Urinary bladder (tissue), 4 donors: Measurements from ENCODE around the gene FGFR2. TPM values are rescaled to one million over a fixed set of nuclear protein-coding genes. Genes with fewer than 3 reads are reported as not detected.

ENCODE experiments used
- DNase-seq: peaks from one replicate; pipeline ENCODE4 v3.0.0-alpha.2; 2015; ENCODE audit errors: extremely low spot score
- H3K27ac ChIP-seq: one replicate; pipeline ENCODE4 v1.5.1; 2013; ENCODE audit warnings: low read depth, mild to moderate bottlenecking, moderate library complexity
- H3K36me3 ChIP-seq: one replicate; pipeline ENCODE4 v1.6.1; 2013; ENCODE audit warnings: mild to moderate bottlenecking, moderate library complexity; ENCODE audit not compliant: insufficient read depth
- H3K4me1 ChIP-seq: one replicate; pipeline ENCODE4 v1.6.1; 2013; ENCODE audit warnings: mild to moderate bottlenecking, moderate library complexity; ENCODE audit not compliant: insufficient read depth
- H3K4me3 ChIP-seq: one replicate; pipeline ENCODE4 v1.5.1; 2013; ENCODE audit warnings: low read depth, low read length
- WGBS: extraction: QIAGEN DNeasy Blood & Tissue Kit; methylation state at CpG from one replicate; pipeline ENCODE4 v1.1.7; 2013; 5-methylcytosine and 5-hydroxymethylcytosine counted together
- polyA plus RNA-seq: library from polyadenylated mRNA; stranded (reverse); fragments of 200-250 nt; gene quantifications from one replicate; pipeline ENCODE4 v1.2.3, GENCODE V29; 2013
- total RNA-seq: library from RNA; depleted of rRNA; stranded (reverse); fragments of >200 nt; gene quantifications from one replicate; pipeline ENCODE4 v1.2.3, GENCODE V29; 2014
- donor health status: healthy with polysubstance abuse.
- donor health status: healthy.

Gene FGFR2
- total and polyA plus RNA-seq, 2 donors: 28.8 to 61.9 TPM

GRCh38 chr10:121590772-121591171 is 7.5 kb downstream of the FGFR2 start:
- H3K4me3 ChIP-seq: no peak overlapping the region
- no peaks in the 10 kb centered on the region for H3K36me3 ChIP-seq
- H3K27ac ChIP-seq: no peak overlapping the region
- no peak for DNase-seq
- WGBS: 90% methylated on average over 9 of the region's 9 CpGs
- no peaks in the 10 kb centered on the region for H3K4me1 ChIP-seq

- DNase-seq: no peak
- Histone ChIP-seq H3K4me3 (no peak overlapping the region), H3K27ac (no peak overlapping the region), H3K36me3 (no peaks in the 10 kb centered on the region), H3K4me1 (no peaks in the 10 kb centered on the region)
- WGBS: 81% methylated on average over 3 of the region's 3 CpGs
Observed at GRCh38 chr10:121589553-121589952, 8.7 kb downstream of the FGFR2 start.

DNA sequence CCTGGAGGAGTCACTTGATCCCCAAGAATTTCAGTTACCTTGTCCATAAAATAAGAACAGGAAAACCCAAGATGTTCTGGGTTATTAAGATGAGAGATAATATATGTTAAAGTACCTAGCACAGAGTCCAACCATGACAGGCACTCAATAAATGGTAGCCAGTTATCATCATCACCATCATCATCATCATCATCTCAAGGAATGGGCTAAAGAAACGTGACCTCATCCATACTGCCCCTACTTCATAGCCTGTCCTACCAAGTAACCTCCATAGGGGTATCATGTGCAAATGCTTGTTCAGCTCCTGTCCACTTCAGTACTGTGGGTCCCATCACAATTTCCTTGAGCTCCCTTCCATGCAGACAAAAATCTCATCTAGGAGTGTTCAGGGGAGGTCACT is 14.4 kb downstream of the FGFR2 start:
- H3K36me3 ChIP-seq: no peaks in the 10 kb centered on the region
- WGBS: 100% methylated on average over 1 of the region's 1 CpG
- no peak overlapping the region for H3K27ac ChIP-seq
- no peak for DNase-seq
- no peaks in the 10 kb centered on the region for H3K4me1 ChIP-seq
- no peak overlapping the region for H3K4me3 ChIP-seq

DNA sequence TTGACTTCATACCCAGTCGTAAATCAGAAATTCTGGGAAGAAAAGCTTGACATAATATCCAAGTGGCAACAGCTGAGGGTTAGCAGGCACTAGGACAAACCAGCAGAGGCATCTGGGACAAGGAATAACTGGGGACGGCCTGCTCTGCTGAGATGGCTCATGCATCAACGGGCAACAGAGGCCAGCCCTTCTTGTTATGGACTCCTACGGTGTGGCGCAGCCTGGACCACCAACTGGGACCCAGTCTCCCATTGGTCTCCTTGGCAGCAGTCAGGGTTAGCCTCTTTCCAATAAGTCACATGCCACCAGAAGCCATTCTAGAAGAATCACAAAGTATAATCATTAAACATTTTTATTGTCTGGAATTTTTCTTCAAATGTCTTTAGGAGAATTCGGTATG is 15.0 kb downstream of the FGFR2 start:
- H3K27ac ChIP-seq: no peak overlapping the region

DNA sequence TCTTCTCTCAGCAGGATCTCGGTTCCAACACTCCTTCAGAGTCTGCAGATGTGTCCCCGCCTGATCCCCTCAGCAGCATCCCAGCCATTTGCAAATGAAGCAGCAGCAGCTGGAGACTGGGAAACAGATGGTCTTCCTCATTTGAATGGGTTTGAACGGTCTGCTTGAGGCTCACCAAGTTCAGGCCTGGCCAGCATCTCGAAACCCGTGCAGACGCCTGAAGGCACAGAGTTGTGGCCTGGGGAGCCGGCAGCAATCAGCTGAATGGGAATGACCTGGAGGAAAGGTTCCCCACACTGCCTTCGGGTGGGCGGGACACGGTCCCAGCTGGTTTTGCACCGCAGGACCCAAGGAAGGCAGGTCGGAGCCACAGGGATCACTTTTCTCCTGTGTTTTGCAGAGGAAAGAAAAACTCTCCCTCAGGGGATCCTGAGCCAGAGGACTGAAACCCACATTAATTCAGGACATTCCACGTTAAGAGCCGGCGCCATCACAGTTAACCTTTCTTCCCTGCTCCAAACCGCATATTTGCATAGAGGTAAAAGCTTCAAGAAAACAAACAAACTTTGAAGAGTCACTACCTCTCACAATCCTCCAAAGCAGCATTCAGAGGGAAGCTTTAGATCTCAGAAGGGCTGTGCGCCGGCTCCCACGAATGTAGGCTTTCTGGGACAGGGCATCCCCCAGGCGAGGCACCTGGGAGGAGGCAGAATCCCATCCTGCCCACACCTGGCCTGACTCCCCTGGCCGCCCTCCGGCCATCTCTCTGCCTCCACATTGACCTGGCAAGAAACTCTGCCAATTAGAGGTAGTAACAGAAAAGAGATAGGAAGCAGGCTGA is 17.7 kb downstream of the FGFR2 start:
- H3K4me3 ChIP-seq: no peak overlapping the region
- no peaks in the 10 kb centered on the region for H3K4me1 ChIP-seq
- H3K36me3 ChIP-seq: no peaks in the 10 kb centered on the region
- WGBS: 49% methylated on average over 22 of the region's 22 CpGs
- no peak for DNase-seq
- no peak overlapping the region for H3K27ac ChIP-seq

More for the DNA sequence above, 15.0 kb downstream of the FGFR2 start:
- no peak for DNase-seq
- WGBS: 92% methylated on average over 6 of the region's 6 CpGs
- no peak overlapping the region for H3K4me3 ChIP-seq
- no peaks in the 10 kb centered on the region for H3K4me1 ChIP-seq
- H3K36me3 ChIP-seq: no peaks in the 10 kb centered on the region

DNA sequence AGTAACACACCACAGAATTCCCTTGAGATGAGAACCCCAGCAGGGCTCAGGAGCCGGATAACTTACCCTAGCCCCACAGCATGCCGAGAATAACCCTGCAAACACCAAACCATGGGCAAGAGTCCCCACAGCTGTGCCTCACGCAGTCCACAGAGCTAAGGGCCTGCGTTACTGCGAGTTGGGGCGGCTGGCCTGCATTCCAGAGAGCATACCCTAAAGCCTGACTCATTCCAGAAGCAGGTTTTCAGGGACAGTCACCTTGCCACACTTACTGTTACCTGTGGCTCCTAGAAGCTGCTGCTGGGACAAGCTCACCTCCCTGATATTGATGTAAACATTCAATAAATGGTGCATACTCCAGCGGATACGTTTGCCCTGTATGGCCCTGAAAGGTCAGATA is 18.6 kb downstream of the FGFR2 start:
- H3K27ac ChIP-seq: no peak overlapping the region

DNA sequence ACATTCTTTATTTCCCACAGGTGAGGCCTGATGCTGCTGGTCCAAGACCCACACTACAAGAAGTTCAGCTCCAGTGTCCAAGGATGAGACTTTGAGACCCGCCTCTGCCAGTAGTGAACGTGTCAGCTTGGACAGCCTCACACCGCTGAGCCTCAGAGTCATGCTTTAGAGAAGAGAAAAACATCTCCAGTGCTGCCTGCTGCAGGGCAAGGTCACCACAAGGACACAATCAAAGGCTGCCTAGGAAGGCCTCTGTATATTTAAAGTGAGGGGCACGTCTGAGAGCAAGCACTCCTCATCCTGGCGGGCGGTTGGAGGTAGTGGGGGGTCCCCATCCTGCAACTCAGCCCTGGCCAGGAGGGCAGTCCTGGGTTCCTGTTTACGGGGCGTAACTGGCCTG is 19.3 kb downstream of the FGFR2 start:
- DNase-seq: no peak
- no peak overlapping the region for H3K4me3 ChIP-seq
- H3K27ac ChIP-seq: no peak overlapping the region
- 68% methylated on average over 8 of the region's 8 CpGs for WGBS
- no peaks in the 10 kb centered on the region for H3K36me3 ChIP-seq
- no peaks in the 10 kb centered on the region for H3K4me1 ChIP-seq

More for the DNA sequence above, 18.6 kb downstream of the FGFR2 start:
- no peak overlapping the region for H3K4me3 ChIP-seq
- DNase-seq: no peak
- WGBS: 53% methylated on average over 8 of the region's 8 CpGs
- H3K4me1 ChIP-seq: no peaks in the 10 kb centered on the region
- no peaks in the 10 kb centered on the region for H3K36me3 ChIP-seq

DNA sequence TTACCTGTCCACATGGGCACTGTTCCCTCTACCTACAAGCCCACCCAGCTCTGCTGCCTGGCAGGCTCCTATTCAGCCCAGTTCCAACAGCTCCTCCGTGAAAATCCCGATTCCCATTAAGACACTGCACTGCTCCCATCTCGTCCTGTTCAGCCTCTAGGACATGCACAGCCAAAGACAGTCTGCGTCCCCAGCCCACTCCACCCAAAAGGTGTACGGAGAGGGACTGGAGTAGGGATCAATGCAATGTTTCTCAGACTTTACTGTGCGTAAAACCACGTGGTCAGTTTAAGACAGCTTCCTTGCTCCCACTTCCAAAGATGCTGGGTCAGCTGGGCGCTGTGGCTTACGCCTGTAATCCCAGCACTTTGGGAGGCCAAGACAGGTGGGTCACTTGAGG is 19.9 kb downstream of the FGFR2 start:
- DNase-seq: no peak
- Histone ChIP-seq H3K36me3 (no peaks in the 10 kb centered on the region), H3K4me1 (no peaks in the 10 kb centered on the region), H3K27ac (no peak overlapping the region), H3K4me3 (no peak overlapping the region)
- WGBS: 76% methylated on average over 9 of the region's 9 CpGs

GRCh38 chr10:121577568-121577967 is 20.7 kb downstream of the FGFR2 start:
- no peak overlapping the region for H3K4me3 ChIP-seq
- H3K4me1 ChIP-seq: no peaks in the 10 kb centered on the region
- no peak for DNase-seq
- 75% methylated on average over 8 of the region's 8 CpGs for WGBS
- H3K36me3 ChIP-seq: no peaks in the 10 kb centered on the region
- H3K27ac ChIP-seq: no peak overlapping the region

DNA sequence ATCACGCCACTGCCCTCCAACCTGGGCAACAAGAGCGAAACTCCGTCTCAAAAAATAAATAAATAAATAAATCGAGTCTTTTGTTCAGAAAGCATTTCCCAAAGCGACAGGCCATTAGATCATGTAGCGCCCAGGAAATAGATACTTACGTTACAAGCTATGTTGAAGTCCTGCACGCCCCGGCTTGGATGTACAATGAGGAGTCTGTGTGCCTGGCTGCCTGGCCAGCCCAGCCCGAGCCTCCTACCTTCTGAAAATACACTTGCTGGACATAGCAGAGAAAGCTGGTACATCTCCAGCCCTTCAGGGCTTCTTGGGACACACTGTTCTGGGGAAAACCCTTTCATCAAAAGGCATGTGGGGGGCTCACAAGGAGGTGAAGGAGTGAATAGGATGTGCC is 22.1 kb downstream of the FGFR2 start:
- DNase-seq: no peak
- Histone ChIP-seq H3K4me3 (no peak overlapping the region), H3K27ac (no peak overlapping the region), H3K36me3 (no peaks in the 10 kb centered on the region), H3K4me1 (no peaks in the 10 kb centered on the region)
- WGBS: 93% methylated on average over 10 of the region's 10 CpGs

GRCh38 chr10:121574519-121575166 is 23.6 kb downstream of the FGFR2 start:
- DNase-seq: no peak
- 65% methylated on average over 14 of the region's 14 CpGs for WGBS
- no peak overlapping the region for H3K4me3 ChIP-seq
- no peaks in the 10 kb centered on the region for H3K4me1 ChIP-seq
- no peak overlapping the region for H3K27ac ChIP-seq
- H3K36me3 ChIP-seq: no peaks in the 10 kb centered on the region

DNA sequence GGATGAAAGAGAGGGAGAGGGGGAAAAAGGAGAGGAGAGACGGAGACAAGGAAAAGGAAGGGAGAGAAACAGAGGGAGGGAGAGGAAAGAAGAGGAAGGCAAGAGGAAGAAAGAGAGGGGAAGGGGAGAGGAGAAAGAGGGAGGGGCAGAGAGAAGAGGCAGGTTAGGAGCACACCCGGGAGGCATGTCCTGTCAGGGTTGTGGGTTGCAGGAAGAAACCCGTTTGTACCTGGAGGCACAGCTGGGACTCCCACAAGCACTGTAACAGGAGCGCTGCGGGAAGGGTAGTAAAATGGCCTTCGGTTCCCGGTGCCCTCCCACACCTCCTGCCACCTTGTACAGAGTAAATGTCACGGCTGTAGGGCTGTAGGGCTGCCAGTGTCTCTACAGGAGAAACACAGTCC is 24.7 kb downstream of the FGFR2 start:
- H3K27ac ChIP-seq: no peak overlapping the region
- H3K4me1 ChIP-seq: no peaks in the 10 kb centered on the region
- no peak overlapping the region for H3K4me3 ChIP-seq
- H3K36me3 ChIP-seq: no peaks in the 10 kb centered on the region
- no peak for DNase-seq
- 74% methylated on average over 8 of the region's 8 CpGs for WGBS

DNA sequence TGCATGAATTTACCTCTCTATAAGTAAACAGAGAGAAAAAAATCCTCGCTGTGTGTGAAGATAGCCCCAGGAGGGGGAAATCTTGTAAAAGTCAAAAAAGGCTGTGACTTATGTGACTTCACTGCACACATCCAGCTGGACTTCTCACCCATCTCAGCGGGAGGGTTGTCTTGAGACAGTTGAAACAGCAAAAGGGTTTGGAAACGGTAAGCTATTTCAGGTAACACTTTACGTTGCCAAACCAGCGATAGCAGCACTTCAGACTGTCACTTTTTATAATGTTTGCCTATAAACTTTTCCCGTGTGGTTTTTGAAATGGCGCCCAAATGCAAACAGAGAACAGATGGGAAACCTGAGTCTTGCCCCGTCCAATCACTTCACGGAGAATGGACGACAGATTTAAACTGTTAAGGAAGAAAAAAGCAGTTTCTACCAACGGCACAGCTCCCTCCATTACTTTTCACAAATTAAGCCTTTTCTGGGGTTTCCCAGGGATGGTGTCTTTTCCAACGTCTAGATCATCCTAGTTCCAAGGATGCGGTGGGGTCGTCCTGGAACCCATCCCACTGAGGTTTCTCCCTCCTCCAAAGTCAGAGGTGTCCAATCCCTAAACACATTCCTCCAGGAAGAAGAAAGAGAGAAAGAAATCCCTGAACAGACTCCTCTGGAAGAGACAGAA is 25.2 kb downstream of the FGFR2 start:
- no peaks in the 10 kb centered on the region for H3K36me3 ChIP-seq
- no peak overlapping the region for H3K4me3 ChIP-seq
- WGBS: 24% methylated on average over 14 of the region's 14 CpGs
- no peaks in the 10 kb centered on the region for H3K4me1 ChIP-seq
- no peak for DNase-seq
- no peak overlapping the region for H3K27ac ChIP-seq

- no peaks in the 10 kb centered on the region for H3K4me1 ChIP-seq
- no peak overlapping the region for H3K4me3 ChIP-seq
- 84% methylated on average over 5 of the region's 5 CpGs for WGBS
- no peaks in the 10 kb centered on the region for H3K36me3 ChIP-seq
- no peak for DNase-seq
- no peak overlapping the region for H3K27ac ChIP-seq
Observed at GRCh38 chr10:121570315-121570714, 27.9 kb downstream of the FGFR2 start.
